Effector memory CD4-positive, alpha-beta T cell (primary cell): ENCODE data around the gene NDUFAF8.

ENCODE experiments used
- DNase-seq, 3 donors: peaks; one replicate each; pipeline ENCODE4 v3.0.0-alpha.2; 2020
- H3K27ac ChIP-seq: 2 replicates; pipeline ENCODE4 v1.7.0; 2013; ENCODE audit warnings: mild to moderate bottlenecking, low read length, moderate library complexity; ENCODE audit not compliant: insufficient read depth, poor library complexity, severe bottlenecking
- H3K27me3 ChIP-seq: replicated peaks from 2 replicates; pipeline ENCODE4 v1.7.0; 2013; ENCODE audit warnings: mild to moderate bottlenecking, low read length; ENCODE audit not compliant: insufficient read depth, control insufficient read depth, poor library complexity, severe bottlenecking
- H3K36me3 ChIP-seq: 2 replicates; pipeline ENCODE4 v1.7.0; 2013; ENCODE audit warnings: mild to moderate bottlenecking, low read length, moderate library complexity; ENCODE audit not compliant: control insufficient read depth, insufficient read depth
- H3K4me1 ChIP-seq: 2 replicates; pipeline ENCODE4 v1.7.0; 2013; ENCODE audit warnings: low read length, mild to moderate bottlenecking; ENCODE audit not compliant: control insufficient read depth, insufficient read depth, poor library complexity, severe bottlenecking
- H3K4me3 ChIP-seq: 2 replicates; pipeline ENCODE4 v1.7.0; 2013; ENCODE audit warnings: low read length, low read depth, mild to moderate bottlenecking; ENCODE audit not compliant: insufficient read depth, poor library complexity, severe bottlenecking
- H3K9me3 ChIP-seq: 2 replicates; pipeline ENCODE4 v1.7.0; 2013; ENCODE audit warnings: mild to moderate bottlenecking, low read length, moderate library complexity; ENCODE audit not compliant: control insufficient read depth

Gene NDUFAF8

GRCh38 chr17:81202318-81202717 lies 36.8 kb upstream of the NDUFAF8 start:
- no peak overlapping the region for H3K4me3 ChIP-seq
- no peak overlapping the region for H3K27ac ChIP-seq
- no peaks in the 10 kb centered on the region for H3K27me3 ChIP-seq
- no peaks in the 10 kb centered on the region for H3K36me3 ChIP-seq
- H3K9me3 ChIP-seq: no peaks in the 10 kb centered on the region
- H3K4me1 ChIP-seq: no peaks in the 10 kb centered on the region
- DNase-seq: no peak

- DNase-seq: no peak
- Histone ChIP-seq H3K9me3 (no peaks in the 10 kb centered on the region), H3K4me1 (no peaks in the 10 kb centered on the region), H3K27me3 (no peaks in the 10 kb centered on the region), H3K36me3 (no peaks in the 10 kb centered on the region), H3K27ac (no peak overlapping the region), H3K4me3 (no peak overlapping the region)
Measured at GRCh38 chr17:81203136-81203535, 36.0 kb upstream of the NDUFAF8 start.

- no peaks in the 10 kb centered on the region for H3K4me1 ChIP-seq
- no peak overlapping the region for H3K4me3 ChIP-seq
- no peaks in the 10 kb centered on the region for H3K9me3 ChIP-seq
- no peaks in the 10 kb centered on the region for H3K27me3 ChIP-seq
- DNase-seq: no peak
- H3K27ac ChIP-seq: no peak overlapping the region
- H3K36me3 ChIP-seq: no peaks in the 10 kb centered on the region
Measured at GRCh38 chr17:81204578-81204977, 34.5 kb upstream of the NDUFAF8 start.

- Histone ChIP-seq H3K36me3 (no peaks in the 10 kb centered on the region), H3K27ac (no peak overlapping the region), H3K4me3 (no peak overlapping the region), H3K27me3 (no peaks in the 10 kb centered on the region), H3K4me1 (no peaks in the 10 kb centered on the region), H3K9me3 (no peaks in the 10 kb centered on the region)
- DNase-seq: no peak
Measured at GRCh38 chr17:81206166-81206565, 33.0 kb upstream of the NDUFAF8 start.

- DNase-seq: no peak
- H3K9me3 ChIP-seq: no peaks in the 10 kb centered on the region
- no peaks in the 10 kb centered on the region for H3K27me3 ChIP-seq
- no peak overlapping the region for H3K27ac ChIP-seq
- H3K36me3 ChIP-seq: no peaks in the 10 kb centered on the region
- no peak overlapping the region for H3K4me3 ChIP-seq
- no peaks in the 10 kb centered on the region for H3K4me1 ChIP-seq
Measured at GRCh38 chr17:81206657-81207056, 32.5 kb upstream of the NDUFAF8 start.

- H3K36me3 ChIP-seq: no peaks in the 10 kb centered on the region
Measured at GRCh38 chr17:81207610-81208581, 31.2 kb upstream of the NDUFAF8 start.

GRCh38 chr17:81208651-81209050 lies 30.5 kb upstream of the NDUFAF8 start:
- Histone ChIP-seq H3K27ac (no peak overlapping the region), H3K36me3 (no peaks in the 10 kb centered on the region), H3K4me1 (no peaks in the 10 kb centered on the region), H3K27me3 (no peaks in the 10 kb centered on the region), H3K9me3 (no peaks in the 10 kb centered on the region), H3K4me3 (no peak overlapping the region)
- no peak for DNase-seq

More at GRCh38 chr17:81207610-81208581, 31.2 kb upstream of the NDUFAF8 start:
- Histone ChIP-seq H3K4me3 (no peak overlapping the region), H3K4me1 (no peaks in the 10 kb centered on the region), H3K27ac (no peak overlapping the region), H3K9me3 (no peaks in the 10 kb centered on the region), H3K27me3 (no peaks in the 10 kb centered on the region)
- no peak for DNase-seq

GRCh38 chr17:81209141-81209540 lies 30.0 kb upstream of the NDUFAF8 start:
- Histone ChIP-seq H3K9me3 (no peaks in the 10 kb centered on the region), H3K4me3 (no peak overlapping the region), H3K27me3 (no peaks in the 10 kb centered on the region), H3K36me3 (no peaks in the 10 kb centered on the region), H3K4me1 (no peaks in the 10 kb centered on the region), H3K27ac (no peak overlapping the region)
- no peak for DNase-seq

GRCh38 chr17:81210466-81210865 lies 28.7 kb upstream of the NDUFAF8 start:
- Histone ChIP-seq H3K4me3 (no peak overlapping the region), H3K9me3 (no peaks in the 10 kb centered on the region), H3K36me3 (no peaks in the 10 kb centered on the region), H3K27ac (no peak overlapping the region), H3K4me1 (no peaks in the 10 kb centered on the region), H3K27me3 (no peaks in the 10 kb centered on the region)
- DNase-seq: no peak

GRCh38 chr17:81210868-81211267 lies 28.2 kb upstream of the NDUFAF8 start:
- no peak for DNase-seq
- Histone ChIP-seq H3K27me3 (no peaks in the 10 kb centered on the region), H3K4me3 (no peak overlapping the region), H3K4me1 (no peaks in the 10 kb centered on the region), H3K36me3 (no peaks in the 10 kb centered on the region), H3K27ac (no peak overlapping the region), H3K9me3 (no peaks in the 10 kb centered on the region)
